ENCODE results near the gene FAP.

Gene FAP

DNA sequence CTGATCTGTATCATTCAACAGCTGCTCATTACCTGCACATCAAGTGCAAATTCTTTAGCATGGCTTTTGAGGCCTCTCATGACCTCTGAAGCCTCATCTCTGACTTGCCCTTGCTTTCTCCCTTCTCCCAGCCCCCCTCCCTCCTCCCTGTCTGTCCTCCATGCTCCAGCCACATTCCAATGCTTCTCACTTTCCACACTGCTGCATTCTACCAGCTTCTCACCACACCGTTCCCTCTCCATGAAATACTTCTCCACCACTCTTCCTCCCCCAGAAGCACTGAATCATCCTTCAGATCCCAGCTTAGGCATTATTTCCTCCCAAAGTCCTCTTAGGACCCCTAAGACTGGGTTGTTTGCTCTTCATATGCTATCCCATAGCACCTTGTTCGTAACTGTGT is 118.1 kb downstream of the FAP start:
- DNase-seq: no peak

DNA sequence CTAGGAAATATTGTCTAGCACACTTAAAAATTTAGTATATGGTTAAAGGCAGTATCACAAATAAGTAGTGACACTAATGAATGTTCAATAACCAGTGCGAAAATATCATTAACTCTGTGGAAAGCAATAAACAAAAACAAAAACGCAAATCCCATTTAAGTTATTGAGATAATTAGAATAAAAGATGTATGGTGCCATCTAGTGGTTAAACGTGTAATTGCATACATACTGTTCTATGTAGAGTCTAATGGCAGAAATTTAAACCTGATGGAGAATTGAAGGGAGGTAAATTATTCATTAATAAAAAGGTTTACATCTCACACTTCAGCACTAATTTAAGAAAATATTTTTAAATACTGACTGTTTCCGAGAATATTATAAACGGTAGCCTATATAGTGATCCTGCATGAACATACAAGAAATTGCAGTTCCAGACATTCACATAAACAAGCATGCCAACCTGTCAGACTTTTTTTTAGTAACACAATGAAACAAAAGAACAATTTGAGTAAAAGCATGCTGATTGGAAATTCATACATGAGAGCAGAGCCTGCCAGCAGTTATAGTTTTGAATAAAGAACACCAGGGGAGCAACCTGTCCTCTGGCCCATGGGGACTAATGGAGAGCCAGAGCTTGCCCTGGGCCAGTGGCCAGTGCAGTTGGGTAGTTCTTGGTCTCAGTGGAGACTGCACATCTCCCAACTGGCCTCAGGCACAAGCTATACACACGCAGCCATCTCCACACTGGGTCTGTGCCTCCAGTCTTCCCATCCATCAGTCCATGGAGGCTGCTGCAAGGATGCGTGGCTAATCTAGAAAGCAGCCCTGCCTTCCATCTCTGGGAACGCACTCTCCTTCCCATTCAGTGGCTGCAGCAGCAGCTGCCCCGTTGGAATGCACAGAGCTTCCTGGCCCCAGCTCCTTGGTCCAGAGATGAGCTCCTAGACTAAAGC is 119.2 kb downstream of the FAP start:
- DNase-seq: peak; percentile 60

All from EL (cell line).